HG03039 (cell line): ENCODE results near the gene TMEM185A.
A peak's percentile ranks its signal among the peaks of the same experiment; 100 is the strongest.
"Not testable (repeated sequence)": the region's sequence is repeated elsewhere in the genome, so short reads cannot be mapped to it uniquely, and the experiment has no call there.

Source experiments
- ATAC-seq: cut with Tn5 transposase; IDR thresholded peaks from one replicate; pipeline ENCODE4 v1.9.1; 2021; ENCODE audit warnings: mild to moderate bottlenecking, moderate library complexity; ENCODE audit not compliant: unreplicated experiment

Gene TMEM185A

GRCh38 chrX:149626829-149627228 is 4.8 kb downstream of the TMEM185A start:
- not testable (repeated sequence) for ATAC-seq

GRCh38 chrX:149619662-149620061 is 11.9 kb downstream of the TMEM185A start:
- ATAC-seq = not testable (repeated sequence)

GRCh38 chrX:149618871-149619270 is 12.7 kb downstream of the TMEM185A start:
- ATAC-seq = no peak

GRCh38 chrX:149611623-149612175 is 19.9 kb downstream of the TMEM185A start:
- no peak for ATAC-seq

- ATAC-seq = no peak
Measured at GRCh38 chrX:149610511-149610910, 21.1 kb downstream of the TMEM185A start.

- no peak for ATAC-seq
Measured at GRCh38 chrX:149607699-149608098, 23.9 kb downstream of the TMEM185A start.

- ATAC-seq = not testable (repeated sequence)
Measured at GRCh38 chrX:149605248-149605885, 26.2 kb downstream of the TMEM185A start.

- ATAC-seq = not testable (repeated sequence)
Measured at GRCh38 chrX:149598603-149599002, 33.0 kb downstream of the TMEM185A start.

GRCh38 chrX:149595943-149596342 is 35.6 kb downstream of the TMEM185A start:
- not testable (repeated sequence) for ATAC-seq

GRCh38 chrX:149595214-149595613 is 36.4 kb downstream of the TMEM185A start, which contains the start of gene HSFX2:
Gene HSFX2 (minus strand): TSS chrX:149595314. CDS start chrX:149594700, 614 bp downstream.
- ATAC-seq = not testable (repeated sequence)

GRCh38 chrX:149590993-149591392 is 40.6 kb downstream of the TMEM185A start:
- ATAC-seq = not testable (repeated sequence)

- not testable (repeated sequence) for ATAC-seq
Measured at GRCh38 chrX:149587359-149587758, 44.2 kb downstream of the TMEM185A start, which contains the start of gene MAGEA9B. Gene MAGEA9B (minus strand): TSS chrX:149587459. CDS start chrX:149583179, 4,280 bp downstream.

GRCh38 chrX:149585631-149586030 is 46.0 kb downstream of the TMEM185A start:
- not testable (repeated sequence) for ATAC-seq

GRCh38 chrX:149573456-149573855 is 58.1 kb downstream of the TMEM185A start:
- peak; percentile 100 for ATAC-seq

- no peak for ATAC-seq
Measured at GRCh38 chrX:149572743-149573142, 58.8 kb downstream of the TMEM185A start.

- no peak for ATAC-seq
Measured at GRCh38 chrX:149571770-149572169, 59.8 kb downstream of the TMEM185A start.

- no peak for ATAC-seq
Measured at GRCh38 chrX:149570668-149571067, 60.9 kb downstream of the TMEM185A start.

GRCh38 chrX:149569770-149570169 is 61.8 kb downstream of the TMEM185A start:
- no peak for ATAC-seq

- no peak for ATAC-seq
Measured at GRCh38 chrX:149568701-149569296, 62.8 kb downstream of the TMEM185A start.

- ATAC-seq = no peak
Measured at GRCh38 chrX:149567621-149568417, 63.8 kb downstream of the TMEM185A start.

- ATAC-seq = no peak
Measured at GRCh38 chrX:149563359-149563758, 68.2 kb downstream of the TMEM185A start.
